ENCODE results near the gene SRGAP1.
"Not testable (repeated sequence)": the region's sequence is repeated elsewhere in the genome, so short reads cannot be mapped to it uniquely, and the experiment has no call there.

Gene SRGAP1

GRCh38 chr12:64029013-64029857 is 184.7 kb downstream of the SRGAP1 start:
- no peak for TF ChIP-seq CTCF (IDR thresholded peaks at IDR 0.05; ENCODE audit: low read depth, low read length, missing control alignments)
- DNase-seq (ENCODE audit: low read depth): no peak
- H3K4me3 ChIP-seq (ENCODE audit: low read depth, low read length): no peak overlapping the region

- no peak for DNase-seq (ENCODE audit: low read depth)
- H3K4me3 ChIP-seq (ENCODE audit: low read depth, low read length): no peak overlapping the region
- no peak for TF ChIP-seq CTCF (IDR thresholded peaks at IDR 0.05; ENCODE audit: low read depth, low read length, missing control alignments)
Measured at GRCh38 chr12:64030155-64030554, 185.7 kb downstream of the SRGAP1 start.

GRCh38 chr12:64034056-64034455 is 189.6 kb downstream of the SRGAP1 start:
- DNase-seq (ENCODE audit: low read depth); H3K4me3 ChIP-seq (ENCODE audit: low read depth, low read length): not testable (repeated sequence)

- DNase-seq (ENCODE audit: low read depth): no peak
- TF ChIP-seq CTCF (IDR thresholded peaks at IDR 0.05; ENCODE audit: low read depth, low read length, missing control alignments): no peak
- H3K4me3 ChIP-seq (ENCODE audit: low read depth, low read length): no peak overlapping the region
Measured at GRCh38 chr12:64034901-64035576, 190.5 kb downstream of the SRGAP1 start.

GRCh38 chr12:64036414-64036813 is 191.9 kb downstream of the SRGAP1 start:
- TF ChIP-seq CTCF (IDR thresholded peaks at IDR 0.05; ENCODE audit: low read depth, low read length, missing control alignments): no peak
- DNase-seq (ENCODE audit: low read depth): no peak
- H3K4me3 ChIP-seq (ENCODE audit: low read depth, low read length): no peak overlapping the region

- DNase-seq (ENCODE audit: low read depth): no peak
- no peak for TF ChIP-seq CTCF (IDR thresholded peaks at IDR 0.05; ENCODE audit: low read depth, low read length, missing control alignments)
- no peak overlapping the region for H3K4me3 ChIP-seq (ENCODE audit: low read depth, low read length)
Measured at GRCh38 chr12:64039281-64039871, 194.9 kb downstream of the SRGAP1 start.

GRCh38 chr12:64042911-64043310 is 198.4 kb downstream of the SRGAP1 start:
- DNase-seq (ENCODE audit: low read depth): no peak
- no peak overlapping the region for H3K4me3 ChIP-seq (ENCODE audit: low read depth, low read length)
- no peak for TF ChIP-seq CTCF (IDR thresholded peaks at IDR 0.05; ENCODE audit: low read depth, low read length, missing control alignments)
